Transverse colon (tissue), 3 donors: ENCODE results near the gene SGCB.

Source experiments
- POLR2A ChIP-seq: fragments of 450-650 bp; IDR thresholded peaks from one replicate; pipeline ENCODE4 v1.6.1; 2016; ENCODE audit warnings: antibody characterized with exemption, mild to moderate bottlenecking, moderate library complexity
- TF ChIP-seq, protein P1 (sequence below), 5 experiments: fragments of 200-600 bp in 3 of 5; fragments of 450-650 bp in 2 of 5; sonication (generic) in 3 of 5; IDR thresholded peaks; 1 replicate in 2 of 5; 2 replicates in 3 of 5; pipeline ENCODE4 v1.5.1; 2016 to 2017; ENCODE audit warnings: antibody characterized with exemption in 5 of 5, inconsistent platforms in 3 of 5, mild to moderate bottlenecking in 2 of 5, moderate library complexity in 1 of 5

DNA sequence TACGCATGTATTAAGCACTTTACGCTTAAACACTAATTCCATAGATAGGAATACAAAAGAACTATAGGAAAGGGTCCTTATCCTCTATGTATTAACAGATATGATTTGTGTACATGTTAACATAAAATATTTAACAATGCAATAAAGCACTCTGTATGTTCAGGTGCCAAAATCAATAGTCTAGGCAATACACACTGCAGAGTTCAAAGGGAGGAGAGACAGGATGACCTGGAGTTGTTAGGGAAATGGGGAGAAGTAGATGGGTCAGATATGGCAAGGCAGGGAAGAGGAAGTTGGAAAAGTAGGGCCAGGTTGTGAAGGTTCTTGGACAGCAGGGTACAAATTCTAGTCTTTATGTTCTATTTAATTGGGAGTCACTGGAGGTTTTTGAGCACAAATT lies 2.9 kb downstream of the SGCB start:
- TF ChIP-seq POLR2A = no peak
- TF ChIP-seq, protein P1, sequence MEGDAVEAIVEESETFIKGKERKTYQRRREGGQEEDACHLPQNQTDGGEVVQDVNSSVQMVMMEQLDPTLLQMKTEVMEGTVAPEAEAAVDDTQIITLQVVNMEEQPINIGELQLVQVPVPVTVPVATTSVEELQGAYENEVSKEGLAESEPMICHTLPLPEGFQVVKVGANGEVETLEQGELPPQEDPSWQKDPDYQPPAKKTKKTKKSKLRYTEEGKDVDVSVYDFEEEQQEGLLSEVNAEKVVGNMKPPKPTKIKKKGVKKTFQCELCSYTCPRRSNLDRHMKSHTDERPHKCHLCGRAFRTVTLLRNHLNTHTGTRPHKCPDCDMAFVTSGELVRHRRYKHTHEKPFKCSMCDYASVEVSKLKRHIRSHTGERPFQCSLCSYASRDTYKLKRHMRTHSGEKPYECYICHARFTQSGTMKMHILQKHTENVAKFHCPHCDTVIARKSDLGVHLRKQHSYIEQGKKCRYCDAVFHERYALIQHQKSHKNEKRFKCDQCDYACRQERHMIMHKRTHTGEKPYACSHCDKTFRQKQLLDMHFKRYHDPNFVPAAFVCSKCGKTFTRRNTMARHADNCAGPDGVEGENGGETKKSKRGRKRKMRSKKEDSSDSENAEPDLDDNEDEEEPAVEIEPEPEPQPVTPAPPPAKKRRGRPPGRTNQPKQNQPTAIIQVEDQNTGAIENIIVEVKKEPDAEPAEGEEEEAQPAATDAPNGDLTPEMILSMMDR (IDR thresholded peaks at IDR 0.05) = no peak
